Mesothelial cell of epicardium (in vitro differentiated cells): Measurements from ENCODE around the gene FA2H. TPM values are rescaled to one million over a fixed set of nuclear protein-coding genes. Genes with fewer than 3 reads are reported as not detected.

Source experiments
- DNase-seq, 2 experiments: peaks; one replicate each; pipeline ENCODE4 v3.0.0; 2021; ENCODE audit warnings: low spot score in 2 of 2; ENCODE audit not compliant: unreplicated experiment in 2 of 2
- H3K27ac Mint-ChIP-seq: 2 replicates; pipeline ENCODE4 v1.8.0; 2021; ENCODE audit warnings: mixed read lengths
- H3K27me3 Mint-ChIP-seq: 2 replicates; pipeline ENCODE4 v1.8.0; 2021; ENCODE audit warnings: low read depth, mixed read lengths
- H3K36me3 Mint-ChIP-seq: 2 replicates; pipeline ENCODE4 v1.8.0; 2021; ENCODE audit warnings: mixed read lengths
- H3K4me1 Mint-ChIP-seq: 2 replicates; pipeline ENCODE4 v1.8.0; 2021; ENCODE audit warnings: mixed read lengths
- H3K4me3 Mint-ChIP-seq: 2 replicates; pipeline ENCODE4 v1.8.0; 2021; ENCODE audit warnings: mild to moderate bottlenecking, moderate library complexity, mixed read lengths
- H3K9me3 Mint-ChIP-seq: 2 replicates; pipeline ENCODE4 v1.8.0; 2021; ENCODE audit warnings: mixed read lengths
- CTCF ChIP-seq: fragments of 200-600 bp; sonication (generic); IDR thresholded peaks from one replicate; pipeline ENCODE4 v1.5.0; 2021; ENCODE audit warnings: antibody characterized with exemption; ENCODE audit not compliant: unreplicated experiment
- total RNA-seq: library from RNA; stranded (reverse); gene quantifications from 3 replicates; pipeline ENCODE4 v1.2.1, GENCODE V29; 2021

FA2H gene
- total RNA-seq, 1 donor from 2014 or later: not detected

GRCh38 chr16:74742051-74742481 lies 32.6 kb downstream of the FA2H start:
- Mint-ChIP-seq H3K27me3 (no peaks in the 10 kb centered on the region), H3K4me3 (no peak overlapping the region), H3K27ac (no peak overlapping the region), H3K9me3 (no peaks in the 10 kb centered on the region), H3K4me1 (peaks cover 11% of the 10 kb centered on the region), H3K36me3 (no peaks in the 10 kb centered on the region)
- no peak for TF ChIP-seq CTCF
- DNase-seq: no peak

GRCh38 chr16:74740795-74741304 lies 33.8 kb downstream of the FA2H start:
- Mint-ChIP-seq H3K4me1 (peaks cover 11% of the 10 kb centered on the region), H3K4me3 (no peak overlapping the region), H3K36me3 (no peaks in the 10 kb centered on the region), H3K9me3 (no peaks in the 10 kb centered on the region), H3K27ac (no peak overlapping the region), H3K27me3 (no peaks in the 10 kb centered on the region)
- DNase-seq: no peak
- TF ChIP-seq CTCF: no peak

GRCh38 chr16:74739275-74739674 lies 35.3 kb downstream of the FA2H start:
- Mint-ChIP-seq H3K27ac (no peak overlapping the region), H3K4me1 (peaks cover 20% of the 10 kb centered on the region), H3K27me3 (no peaks in the 10 kb centered on the region), H3K36me3 (no peaks in the 10 kb centered on the region), H3K4me3 (no peak overlapping the region), H3K9me3 (no peaks in the 10 kb centered on the region)
- no peak for DNase-seq
- no peak for TF ChIP-seq CTCF

GRCh38 chr16:74738816-74739215 lies 35.8 kb downstream of the FA2H start:
- H3K36me3 Mint-ChIP-seq: no peaks in the 10 kb centered on the region
- DNase-seq: no peak
- no peaks in the 10 kb centered on the region for H3K27me3 Mint-ChIP-seq
- H3K4me1 Mint-ChIP-seq: peaks cover 20% of the 10 kb centered on the region
- no peak overlapping the region for H3K27ac Mint-ChIP-seq
- no peak for TF ChIP-seq CTCF
- no peaks in the 10 kb centered on the region for H3K9me3 Mint-ChIP-seq
- H3K4me3 Mint-ChIP-seq: no peak overlapping the region

GRCh38 chr16:74738113-74738541 lies 36.5 kb downstream of the FA2H start:
- Mint-ChIP-seq H3K36me3 (no peaks in the 10 kb centered on the region), H3K27me3 (no peaks in the 10 kb centered on the region), H3K9me3 (no peaks in the 10 kb centered on the region), H3K4me3 (no peak overlapping the region), H3K4me1 (peaks cover 17% of the 10 kb centered on the region), H3K27ac (no peak overlapping the region)
- no peak for DNase-seq
- TF ChIP-seq CTCF: no peak

GRCh38 chr16:74737521-74737920 lies 37.1 kb downstream of the FA2H start:
- no peaks in the 10 kb centered on the region for H3K9me3 Mint-ChIP-seq
- H3K4me1 Mint-ChIP-seq: peaks cover 17% of the 10 kb centered on the region
- H3K36me3 Mint-ChIP-seq: no peaks in the 10 kb centered on the region
- no peak overlapping the region for H3K4me3 Mint-ChIP-seq
- no peak for DNase-seq
- H3K27me3 Mint-ChIP-seq: no peaks in the 10 kb centered on the region
- no peak overlapping the region for H3K27ac Mint-ChIP-seq
- no peak for TF ChIP-seq CTCF
